ENCODE data around the gene PNKP. TPM values are rescaled to one million over a fixed set of nuclear protein-coding genes. Genes with fewer than 3 reads are reported as not detected.

PNKP gene
- total and polyA plus RNA-seq, 10 of the 15 experiments (the other 5 are each of a cell fraction or from before 2014, with no cell fraction given), result 2.9 to 82.3 (median 33.2) TPM

DNA sequence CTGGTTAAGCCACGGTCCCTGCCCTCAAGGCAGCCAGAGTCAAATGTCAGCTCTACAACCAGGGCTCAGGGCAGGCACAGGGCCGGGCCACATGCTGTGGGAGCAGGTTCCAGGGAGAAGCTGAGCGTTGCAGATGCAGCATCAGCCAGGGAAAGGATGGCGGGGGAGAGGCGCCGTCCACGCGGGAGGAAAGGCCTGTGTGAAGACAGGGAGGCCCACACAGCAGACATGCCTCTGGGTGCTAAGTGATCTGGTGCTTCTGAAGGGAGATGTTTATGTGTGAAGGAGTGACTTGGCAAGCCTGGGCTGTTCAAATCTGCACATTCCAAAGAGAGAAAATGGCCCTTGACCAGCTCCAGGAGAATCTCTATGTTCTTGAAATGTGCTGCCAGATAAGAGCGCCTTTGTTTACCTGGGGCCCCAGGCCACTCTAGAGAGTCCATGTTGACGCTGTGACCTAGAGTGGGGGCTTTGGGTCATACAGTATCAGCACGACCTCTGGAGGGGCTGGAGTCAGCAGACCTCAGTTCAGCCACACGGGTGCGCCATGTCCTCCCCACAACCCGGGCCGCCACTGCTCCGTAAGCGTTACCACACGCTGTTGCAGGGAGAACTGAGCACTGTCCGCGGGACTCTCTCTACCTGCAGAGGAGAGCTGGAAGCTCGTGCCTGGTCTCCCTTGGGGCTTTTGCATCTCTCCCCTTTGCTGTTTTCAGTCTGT lies 45.7 kb upstream of the PNKP start (continued):
- TF ChIP-seq, protein P1, sequence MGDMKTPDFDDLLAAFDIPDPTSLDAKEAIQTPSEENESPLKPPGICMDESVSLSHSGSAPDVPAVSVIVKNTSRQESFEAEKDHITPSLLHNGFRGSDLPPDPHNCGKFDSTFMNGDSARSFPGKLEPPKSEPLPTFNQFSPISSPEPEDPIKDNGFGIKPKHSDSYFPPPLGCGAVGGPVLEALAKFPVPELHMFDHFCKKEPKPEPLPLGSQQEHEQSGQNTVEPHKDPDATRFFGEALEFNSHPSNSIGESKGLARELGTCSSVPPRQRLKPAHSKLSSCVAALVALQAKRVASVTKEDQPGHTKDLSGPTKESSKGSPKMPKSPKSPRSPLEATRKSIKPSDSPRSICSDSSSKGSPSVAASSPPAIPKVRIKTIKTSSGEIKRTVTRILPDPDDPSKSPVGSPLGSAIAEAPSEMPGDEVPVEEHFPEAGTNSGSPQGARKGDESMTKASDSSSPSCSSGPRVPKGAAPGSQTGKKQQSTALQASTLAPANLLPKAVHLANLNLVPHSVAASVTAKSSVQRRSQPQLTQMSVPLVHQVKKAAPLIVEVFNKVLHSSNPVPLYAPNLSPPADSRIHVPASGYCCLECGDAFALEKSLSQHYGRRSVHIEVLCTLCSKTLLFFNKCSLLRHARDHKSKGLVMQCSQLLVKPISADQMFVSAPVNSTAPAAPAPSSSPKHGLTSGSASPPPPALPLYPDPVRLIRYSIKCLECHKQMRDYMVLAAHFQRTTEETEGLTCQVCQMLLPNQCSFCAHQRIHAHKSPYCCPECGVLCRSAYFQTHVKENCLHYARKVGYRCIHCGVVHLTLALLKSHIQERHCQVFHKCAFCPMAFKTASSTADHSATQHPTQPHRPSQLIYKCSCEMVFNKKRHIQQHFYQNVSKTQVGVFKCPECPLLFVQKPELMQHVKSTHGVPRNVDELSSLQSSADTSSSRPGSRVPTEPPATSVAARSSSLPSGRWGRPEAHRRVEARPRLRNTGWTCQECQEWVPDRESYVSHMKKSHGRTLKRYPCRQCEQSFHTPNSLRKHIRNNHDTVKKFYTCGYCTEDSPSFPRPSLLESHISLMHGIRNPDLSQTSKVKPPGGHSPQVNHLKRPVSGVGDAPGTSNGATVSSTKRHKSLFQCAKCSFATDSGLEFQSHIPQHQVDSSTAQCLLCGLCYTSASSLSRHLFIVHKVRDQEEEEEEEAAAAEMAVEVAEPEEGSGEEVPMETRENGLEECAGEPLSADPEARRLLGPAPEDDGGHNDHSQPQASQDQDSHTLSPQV (IDR thresholded peaks at IDR 0.05), result no peak
- TF ChIP-seq, protein P2, sequence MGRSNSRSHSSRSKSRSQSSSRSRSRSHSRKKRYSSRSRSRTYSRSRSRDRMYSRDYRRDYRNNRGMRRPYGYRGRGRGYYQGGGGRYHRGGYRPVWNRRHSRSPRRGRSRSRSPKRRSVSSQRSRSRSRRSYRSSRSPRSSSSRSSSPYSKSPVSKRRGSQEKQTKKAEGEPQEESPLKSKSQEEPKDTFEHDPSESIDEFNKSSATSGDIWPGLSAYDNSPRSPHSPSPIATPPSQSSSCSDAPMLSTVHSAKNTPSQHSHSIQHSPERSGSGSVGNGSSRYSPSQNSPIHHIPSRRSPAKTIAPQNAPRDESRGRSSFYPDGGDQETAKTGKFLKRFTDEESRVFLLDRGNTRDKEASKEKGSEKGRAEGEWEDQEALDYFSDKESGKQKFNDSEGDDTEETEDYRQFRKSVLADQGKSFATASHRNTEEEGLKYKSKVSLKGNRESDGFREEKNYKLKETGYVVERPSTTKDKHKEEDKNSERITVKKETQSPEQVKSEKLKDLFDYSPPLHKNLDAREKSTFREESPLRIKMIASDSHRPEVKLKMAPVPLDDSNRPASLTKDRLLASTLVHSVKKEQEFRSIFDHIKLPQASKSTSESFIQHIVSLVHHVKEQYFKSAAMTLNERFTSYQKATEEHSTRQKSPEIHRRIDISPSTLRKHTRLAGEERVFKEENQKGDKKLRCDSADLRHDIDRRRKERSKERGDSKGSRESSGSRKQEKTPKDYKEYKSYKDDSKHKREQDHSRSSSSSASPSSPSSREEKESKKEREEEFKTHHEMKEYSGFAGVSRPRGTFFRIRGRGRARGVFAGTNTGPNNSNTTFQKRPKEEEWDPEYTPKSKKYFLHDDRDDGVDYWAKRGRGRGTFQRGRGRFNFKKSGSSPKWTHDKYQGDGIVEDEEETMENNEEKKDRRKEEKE (IDR thresholded peaks at IDR 0.05), result no peak
- TF ChIP-seq SRF (IDR thresholded peaks at IDR 0.05; ENCODE audit: low read depth in 2 of 2, low read length in 2 of 2) (no peak), RAD21 (IDR thresholded peaks at IDR 0.05; ENCODE audit: insufficient read depth, low read depth, low read length) (no peak), CBFB (IDR thresholded peaks at IDR 0.05; ENCODE audit: low read depth) (no peak), BHLHE40 (IDR thresholded peaks at IDR 0.05; ENCODE audit: borderline replicate concordance in 1 of 2, low read depth in 2 of 2, low read length in 1 of 2) (0 out of 4 replicates have a peak, but pooled peaks of 1 of the 2 experiments have one; percentile 40), CHD1 (IDR thresholded peaks at IDR 0.05; ENCODE audit: low read depth, low read length) (no peak), NFIC (IDR thresholded peaks at IDR 0.05; ENCODE audit: low read depth, low read length) (no peak), EP300 (IDR thresholded peaks at IDR 0.05; ENCODE audit: borderline replicate concordance in 1 of 2, control insufficient read depth in 1 of 2, low read depth in 2 of 2, low read length in 2 of 2) (no peak), RELA (IDR thresholded peaks at IDR 0.05; ENCODE audit: borderline replicate concordance, partially characterized antibody) (no peak), MEF2B (IDR thresholded peaks at IDR 0.05; ENCODE audit: partially characterized antibody, poor library complexity, severe bottlenecking) (no peak), POLR2A (IDR thresholded peaks at IDR 0.05; ENCODE audit: low read depth, low read length) (0 out of 2 replicates have a peak, but pooled peaks have one; percentile 16), POLR2AphosphoS5 (IDR thresholded peaks at IDR 0.05; ENCODE audit: low read length) (no peak), ZNF384 (IDR thresholded peaks at IDR 0.05; ENCODE audit: borderline replicate concordance, low read depth, low read length) (no peak)
- TF ChIP-seq, protein P3, sequence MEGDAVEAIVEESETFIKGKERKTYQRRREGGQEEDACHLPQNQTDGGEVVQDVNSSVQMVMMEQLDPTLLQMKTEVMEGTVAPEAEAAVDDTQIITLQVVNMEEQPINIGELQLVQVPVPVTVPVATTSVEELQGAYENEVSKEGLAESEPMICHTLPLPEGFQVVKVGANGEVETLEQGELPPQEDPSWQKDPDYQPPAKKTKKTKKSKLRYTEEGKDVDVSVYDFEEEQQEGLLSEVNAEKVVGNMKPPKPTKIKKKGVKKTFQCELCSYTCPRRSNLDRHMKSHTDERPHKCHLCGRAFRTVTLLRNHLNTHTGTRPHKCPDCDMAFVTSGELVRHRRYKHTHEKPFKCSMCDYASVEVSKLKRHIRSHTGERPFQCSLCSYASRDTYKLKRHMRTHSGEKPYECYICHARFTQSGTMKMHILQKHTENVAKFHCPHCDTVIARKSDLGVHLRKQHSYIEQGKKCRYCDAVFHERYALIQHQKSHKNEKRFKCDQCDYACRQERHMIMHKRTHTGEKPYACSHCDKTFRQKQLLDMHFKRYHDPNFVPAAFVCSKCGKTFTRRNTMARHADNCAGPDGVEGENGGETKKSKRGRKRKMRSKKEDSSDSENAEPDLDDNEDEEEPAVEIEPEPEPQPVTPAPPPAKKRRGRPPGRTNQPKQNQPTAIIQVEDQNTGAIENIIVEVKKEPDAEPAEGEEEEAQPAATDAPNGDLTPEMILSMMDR (IDR thresholded peaks at IDR 0.05 in 2 of 3, conservative IDR thresholded peaks at IDR 0.05 in 1 of 3; ENCODE audit: control insufficient read depth in 2 of 3, extremely low read depth in 1 of 3, insufficient read depth in 1 of 3, low read depth in 3 of 3, low read length in 3 of 3), result peak; percentile 11 to 47 (median 35); a peak in 3 of 6 replicates
- TF ChIP-seq, protein P4, sequence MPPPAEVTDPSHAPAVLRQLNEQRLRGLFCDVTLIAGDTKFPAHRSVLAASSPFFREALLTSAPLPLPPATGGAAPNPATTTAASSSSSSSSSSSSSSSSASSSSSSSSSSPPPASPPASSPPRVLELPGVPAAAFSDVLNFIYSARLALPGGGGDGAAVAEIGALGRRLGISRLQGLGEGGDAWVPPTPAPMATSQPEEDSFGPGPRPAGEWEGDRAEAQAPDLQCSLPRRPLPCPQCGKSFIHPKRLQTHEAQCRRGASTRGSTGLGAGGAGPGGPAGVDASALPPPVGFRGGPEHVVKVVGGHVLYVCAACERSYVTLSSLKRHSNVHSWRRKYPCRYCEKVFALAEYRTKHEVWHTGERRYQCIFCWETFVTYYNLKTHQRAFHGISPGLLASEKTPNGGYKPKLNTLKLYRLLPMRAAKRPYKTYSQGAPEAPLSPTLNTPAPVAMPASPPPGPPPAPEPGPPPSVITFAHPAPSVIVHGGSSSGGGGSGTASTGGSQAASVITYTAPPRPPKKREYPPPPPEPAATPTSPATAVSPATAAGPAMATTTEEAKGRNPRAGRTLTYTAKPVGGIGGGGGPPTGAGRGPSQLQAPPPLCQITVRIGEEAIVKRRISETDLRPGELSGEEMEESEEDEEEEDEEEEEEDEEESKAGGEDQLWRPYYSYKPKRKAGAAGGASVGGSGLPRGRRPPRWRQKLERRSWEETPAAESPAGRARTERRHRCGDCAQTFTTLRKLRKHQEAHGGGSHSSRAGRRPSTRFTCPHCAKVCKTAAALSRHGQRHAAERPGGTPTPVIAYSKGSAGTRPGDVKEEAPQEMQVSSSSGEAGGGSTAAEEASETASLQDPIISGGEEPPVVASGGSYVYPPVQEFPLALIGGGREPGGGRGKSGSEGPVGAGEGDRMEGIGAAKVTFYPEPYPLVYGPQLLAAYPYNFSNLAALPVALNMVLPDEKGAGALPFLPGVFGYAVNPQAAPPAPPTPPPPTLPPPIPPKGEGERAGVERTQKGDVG (CRISPR knock-in tag; IDR thresholded peaks at IDR 0.05), result no peak
